K562 (cell line): ENCODE measurements around the gene SIMC1. TPM values are rescaled to one million over a fixed set of nuclear protein-coding genes. Genes with fewer than 3 reads are reported as not detected.
A peak's percentile ranks its signal among the peaks of the same experiment; 100 is the strongest.

ENCODE experiments used
- BACH1 ChIP-seq: fragments of 200-800 bp; sonication (Bioruptor generic); IDR thresholded peaks from 2 replicates; pipeline ENCODE4 v1.6.1; 2016; ENCODE audit warnings: missing genetic modification characterization, missing compliant biosample characterization
- ELF2 ChIP-seq: fragments of 250-450 bp; sonication (Bioruptor Pico); IDR thresholded peaks from 2 replicates; pipeline ENCODE4 v1.5.0; 2021; ENCODE audit warnings: mild to moderate bottlenecking
- FOXA3 ChIP-seq, 2 experiments: fragments of 450-650 bp in 1 of 2; sonication (generic) in 1 of 2; formaldehyde crosslinking; IDR thresholded peaks in 1 of 2; conservative IDR thresholded peaks in 1 of 2; 2 replicates each; pipeline versions ENCODE4 v1.4.0 to v1.8.0; 2020 to 2022; ENCODE audit warnings: mild to moderate bottlenecking in 2 of 2, missing genetic modification reagents in 1 of 2
- HOXB6 ChIP-seq: fragments of 250-450 bp; sonication (Bioruptor Pico); IDR thresholded peaks from 2 replicates; pipeline ENCODE4 v1.5.1; 2022; ENCODE audit warnings: mild to moderate bottlenecking, borderline replicate concordance
- POLR2A ChIP-seq: fragments of 450-650 bp; conservative IDR thresholded peaks from 2 replicates; pipeline ENCODE4 v1.6.1; 2016
- RUNX1 ChIP-seq: sonication (generic); IDR thresholded peaks from 2 replicates; pipeline ENCODE4 v1.6.1; 2016; ENCODE audit warnings: antibody characterized with exemption, low read depth
- TCFL5 ChIP-seq: fragments of 250-450 bp; sonication (Bioruptor Pico); conservative IDR thresholded peaks from 2 replicates; pipeline ENCODE4 v1.6.1; 2021; ENCODE audit warnings: mild to moderate bottlenecking, moderate library complexity, matching md5 sums
- TEAD1 ChIP-seq, 2 experiments: fragments of 450-650 bp in 1 of 2; sonication (generic) in 1 of 2; formaldehyde crosslinking; IDR thresholded peaks; 2 replicates each; pipeline versions ENCODE4 v1.4.0 to v1.8.0; 2020 to 2022; ENCODE audit warnings: mild to moderate bottlenecking in 2 of 2, missing genetic modification reagents in 1 of 2
- ZNF212 ChIP-seq: fragments of 450-650 bp; formaldehyde crosslinking; IDR thresholded peaks from 2 replicates; pipeline ENCODE4 v1.4.0; 2020; ENCODE audit warnings: mild to moderate bottlenecking
- ZNF354B ChIP-seq: fragments of 250-450 bp; sonication (Bioruptor Pico); IDR thresholded peaks from 2 replicates; pipeline ENCODE4 v1.4.0; 2020
- ZNF77 ChIP-seq: fragments of 250-450 bp; sonication (Bioruptor Pico); IDR thresholded peaks from 2 replicates; pipeline ENCODE4 v1.5.0; 2020
- ZZZ3 ChIP-seq: fragments of 450-650 bp; IDR thresholded peaks from 2 replicates; pipeline ENCODE4 v1.6.1; 2016; ENCODE audit warnings: antibody characterized with exemption, mild to moderate bottlenecking, moderate library complexity
- polyA plus RNA-seq, 8 experiments: library from polyadenylated mRNA; depleted of rRNA in 4 of 8; stranded (reverse) in 5 of 8; unstranded in 3 of 8; fragments of >200 nt; fragmentation: Nextera tagmentation in 2 of 8; fragmentation: Illumina TruSeq in 1 of 8; extraction: Ambion mirVana in 2 of 8; extraction: Trizol in 1 of 8; gene quantifications; 2 replicates each; pipeline versions ENCODE4 v1.2.1 to v1.2.3, GENCODE V29; 2011 to 2014; ENCODE audit warnings: inconsistent platforms in 1 of 8, missing spikeins in 1 of 8
- total RNA-seq, 7 experiments: library from RNA; depleted of rRNA in 6 of 7; stranded (reverse); fragments of >200 nt in 6 of 7; fragmentation: Illumina TruSeq in 2 of 7; extraction: Trizol in 2 of 7; gene quantifications; 2 replicates each; pipeline versions ENCODE4 v1.2.1 to v1.2.3, GENCODE V29; 2011 to 2021; ENCODE audit warnings: low replicate concordance in 1 of 7
- TF ChIP-seq, protein P1 (sequence below): fragments of 200-400 bp; formaldehyde crosslinking; IDR thresholded peaks from 2 replicates; pipeline ENCODE4 v1.6.1; 2017; ENCODE audit warnings: mild to moderate bottlenecking, low read depth, low read length, moderate library complexity
- TF ChIP-seq, protein P2 (sequence below): sonication (generic); formaldehyde crosslinking; IDR thresholded peaks from 2 replicates; pipeline ENCODE4 v1.9.0; 2022; ENCODE audit warnings: mild to moderate bottlenecking, missing genetic modification reagents
- TF ChIP-seq, protein P3 (sequence below): fragments of 450-650 bp; formaldehyde crosslinking; IDR thresholded peaks from 2 replicates; pipeline ENCODE4 v1.4.0; 2020; ENCODE audit warnings: mild to moderate bottlenecking, moderate library complexity
- TF ChIP-seq, protein P4 (sequence below), 2 experiments: IDR thresholded peaks; 2 replicates each; pipeline ENCODE4 v1.6.1; 2011; ENCODE audit warnings: borderline replicate concordance in 1 of 2, control low read depth in 1 of 2, low read depth in 1 of 2, low read length in 1 of 2, mild to moderate bottlenecking in 1 of 2, mixed read lengths in 1 of 2, moderate library complexity in 1 of 2; ENCODE audit not compliant: insufficient read depth in 1 of 2, insufficient read length in 1 of 2, poor library complexity in 1 of 2, severe bottlenecking in 1 of 2; ENCODE audit errors: extremely low read depth in 1 of 2
- TF ChIP-seq, protein P5 (sequence below), 2 experiments: IDR thresholded peaks in 1 of 2; conservative IDR thresholded peaks in 1 of 2; 2 replicates each; pipeline ENCODE4 v1.6.1; 2016; ENCODE audit warnings: low read depth in 2 of 2, mild to moderate bottlenecking in 1 of 2, missing compliant biosample characterization in 1 of 2, missing genetic modification characterization in 1 of 2, moderate library complexity in 1 of 2
- TF ChIP-seq, protein P6 (sequence below): fragments of 450-650 bp; IDR thresholded peaks from 2 replicates; pipeline ENCODE4 v1.6.1; 2016; ENCODE audit warnings: low read depth, mild to moderate bottlenecking, moderate library complexity

SIMC1 gene
- total and polyA plus RNA-seq, 9 of the 15 experiments (the other 6 are each of a cell fraction or from before 2014, with no cell fraction given) = 7.2 to 36.3 (median 14.7) TPM

DNA sequence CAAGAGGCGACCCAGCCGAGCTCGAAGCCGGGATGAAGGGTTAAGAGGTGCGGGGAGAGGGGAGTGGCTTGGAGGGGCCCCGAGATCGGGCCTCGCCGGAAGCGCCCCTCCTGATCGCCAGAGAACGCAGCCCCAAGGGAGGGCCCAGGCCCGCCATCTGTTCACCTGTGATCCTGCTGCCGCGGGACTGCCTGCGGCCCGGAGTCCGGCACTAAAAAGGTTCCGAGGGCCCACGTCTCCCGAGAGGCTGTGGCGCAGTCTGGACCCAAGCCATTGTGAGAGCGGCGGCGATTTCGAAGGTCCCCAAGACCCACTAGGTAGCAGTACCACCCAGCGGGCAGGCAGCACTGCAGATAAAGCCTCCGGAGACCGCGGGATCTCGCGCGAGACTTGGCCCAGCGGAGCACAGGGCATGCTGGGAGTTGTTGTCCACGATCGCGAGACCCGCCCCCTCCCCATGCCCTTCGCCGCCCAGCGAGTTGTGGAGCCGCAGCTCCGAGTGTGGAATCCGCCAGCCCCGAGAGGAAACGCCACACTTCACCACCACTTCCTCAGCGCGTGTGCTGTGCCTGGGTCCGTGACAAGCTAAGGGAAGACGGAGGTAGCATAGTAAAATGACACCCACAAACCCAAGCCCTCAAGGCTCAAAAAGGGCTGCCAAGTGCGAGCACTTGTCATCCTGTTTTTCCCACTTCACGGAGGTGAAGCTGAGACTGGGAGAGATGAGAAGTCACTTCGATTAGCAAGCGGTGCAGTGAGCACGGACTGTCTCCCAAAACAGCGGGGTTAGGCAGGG, 123.4 kb downstream of the SIMC1 start, which contains the start of gene KIAA1191 (continued):
- TF ChIP-seq, protein P1, sequence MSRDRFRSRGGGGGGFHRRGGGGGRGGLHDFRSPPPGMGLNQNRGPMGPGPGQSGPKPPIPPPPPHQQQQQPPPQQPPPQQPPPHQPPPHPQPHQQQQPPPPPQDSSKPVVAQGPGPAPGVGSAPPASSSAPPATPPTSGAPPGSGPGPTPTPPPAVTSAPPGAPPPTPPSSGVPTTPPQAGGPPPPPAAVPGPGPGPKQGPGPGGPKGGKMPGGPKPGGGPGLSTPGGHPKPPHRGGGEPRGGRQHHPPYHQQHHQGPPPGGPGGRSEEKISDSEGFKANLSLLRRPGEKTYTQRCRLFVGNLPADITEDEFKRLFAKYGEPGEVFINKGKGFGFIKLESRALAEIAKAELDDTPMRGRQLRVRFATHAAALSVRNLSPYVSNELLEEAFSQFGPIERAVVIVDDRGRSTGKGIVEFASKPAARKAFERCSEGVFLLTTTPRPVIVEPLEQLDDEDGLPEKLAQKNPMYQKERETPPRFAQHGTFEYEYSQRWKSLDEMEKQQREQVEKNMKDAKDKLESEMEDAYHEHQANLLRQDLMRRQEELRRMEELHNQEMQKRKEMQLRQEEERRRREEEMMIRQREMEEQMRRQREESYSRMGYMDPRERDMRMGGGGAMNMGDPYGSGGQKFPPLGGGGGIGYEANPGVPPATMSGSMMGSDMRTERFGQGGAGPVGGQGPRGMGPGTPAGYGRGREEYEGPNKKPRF = no peak
- TF ChIP-seq POLR2A (peak; percentile 95), ZNF354B (CRISPR knock-in tag) (no peak), RUNX1 (no peak), ZZZ3 (no peak), HOXB6 (CRISPR knock-in tag) (no peak), TEAD1 (CRISPR knock-in tag; IDR thresholded peaks at IDR 0.05) (peak in 1 of 2 experiments; percentile 75; a peak in 1 of 4 replicates), BACH1 (tag) (no peak), ZNF212 (CRISPR knock-in tag) (no peak), TCFL5 (CRISPR knock-in tag) (no peak), ELF2 (CRISPR knock-in tag) (no peak), ZNF77 (no peak), FOXA3 (CRISPR knock-in tag; conservative IDR thresholded peaks at IDR 0.05 in 1 of 2, IDR thresholded peaks at IDR 0.05 in 1 of 2) (0 out of 4 replicates have a peak, but pooled peaks of 1 of the 2 experiments have one; percentile 62)
- TF ChIP-seq, protein P2, sequence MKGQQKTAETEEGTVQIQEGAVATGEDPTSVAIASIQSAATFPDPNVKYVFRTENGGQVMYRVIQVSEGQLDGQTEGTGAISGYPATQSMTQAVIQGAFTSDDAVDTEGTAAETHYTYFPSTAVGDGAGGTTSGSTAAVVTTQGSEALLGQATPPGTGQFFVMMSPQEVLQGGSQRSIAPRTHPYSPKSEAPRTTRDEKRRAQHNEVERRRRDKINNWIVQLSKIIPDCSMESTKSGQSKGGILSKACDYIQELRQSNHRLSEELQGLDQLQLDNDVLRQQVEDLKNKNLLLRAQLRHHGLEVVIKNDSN (CRISPR knock-in tag) = no peak
- TF ChIP-seq, protein P3, sequence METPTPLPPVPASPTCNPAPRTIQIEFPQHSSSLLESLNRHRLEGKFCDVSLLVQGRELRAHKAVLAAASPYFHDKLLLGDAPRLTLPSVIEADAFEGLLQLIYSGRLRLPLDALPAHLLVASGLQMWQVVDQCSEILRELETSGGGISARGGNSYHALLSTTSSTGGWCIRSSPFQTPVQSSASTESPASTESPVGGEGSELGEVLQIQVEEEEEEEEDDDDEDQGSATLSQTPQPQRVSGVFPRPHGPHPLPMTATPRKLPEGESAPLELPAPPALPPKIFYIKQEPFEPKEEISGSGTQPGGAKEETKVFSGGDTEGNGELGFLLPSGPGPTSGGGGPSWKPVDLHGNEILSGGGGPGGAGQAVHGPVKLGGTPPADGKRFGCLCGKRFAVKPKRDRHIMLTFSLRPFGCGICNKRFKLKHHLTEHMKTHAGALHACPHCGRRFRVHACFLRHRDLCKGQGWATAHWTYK (CRISPR knock-in tag) = no peak; the same call in 1 of the 2 replicates
- TF ChIP-seq, protein P4, sequence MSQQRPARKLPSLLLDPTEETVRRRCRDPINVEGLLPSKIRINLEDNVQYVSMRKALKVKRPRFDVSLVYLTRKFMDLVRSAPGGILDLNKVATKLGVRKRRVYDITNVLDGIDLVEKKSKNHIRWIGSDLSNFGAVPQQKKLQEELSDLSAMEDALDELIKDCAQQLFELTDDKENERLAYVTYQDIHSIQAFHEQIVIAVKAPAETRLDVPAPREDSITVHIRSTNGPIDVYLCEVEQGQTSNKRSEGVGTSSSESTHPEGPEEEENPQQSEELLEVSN (IDR thresholded peaks at IDR 0.05; ENCODE audit: borderline replicate concordance in 1 of 2, extremely low read depth in 1 of 2, insufficient read depth in 1 of 2, insufficient read length in 1 of 2, low read depth in 1 of 2, low read length in 1 of 2, poor library complexity in 1 of 2, severe bottlenecking in 1 of 2) = peak in 1 of 2 experiments; percentile 8
- TF ChIP-seq, protein P5, sequence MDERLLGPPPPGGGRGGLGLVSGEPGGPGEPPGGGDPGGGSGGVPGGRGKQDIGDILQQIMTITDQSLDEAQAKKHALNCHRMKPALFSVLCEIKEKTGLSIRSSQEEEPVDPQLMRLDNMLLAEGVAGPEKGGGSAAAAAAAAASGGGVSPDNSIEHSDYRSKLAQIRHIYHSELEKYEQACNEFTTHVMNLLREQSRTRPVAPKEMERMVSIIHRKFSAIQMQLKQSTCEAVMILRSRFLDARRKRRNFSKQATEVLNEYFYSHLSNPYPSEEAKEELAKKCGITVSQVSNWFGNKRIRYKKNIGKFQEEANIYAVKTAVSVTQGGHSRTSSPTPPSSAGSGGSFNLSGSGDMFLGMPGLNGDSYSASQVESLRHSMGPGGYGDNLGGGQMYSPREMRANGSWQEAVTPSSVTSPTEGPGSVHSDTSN (CRISPR knock-in tag; IDR thresholded peaks at IDR 0.05; ENCODE audit: low read depth) = no peak
- TF ChIP-seq, protein P5 (tag; conservative IDR thresholded peaks at IDR 0.05; ENCODE audit: low read depth) = no peak
- TF ChIP-seq, protein P6, sequence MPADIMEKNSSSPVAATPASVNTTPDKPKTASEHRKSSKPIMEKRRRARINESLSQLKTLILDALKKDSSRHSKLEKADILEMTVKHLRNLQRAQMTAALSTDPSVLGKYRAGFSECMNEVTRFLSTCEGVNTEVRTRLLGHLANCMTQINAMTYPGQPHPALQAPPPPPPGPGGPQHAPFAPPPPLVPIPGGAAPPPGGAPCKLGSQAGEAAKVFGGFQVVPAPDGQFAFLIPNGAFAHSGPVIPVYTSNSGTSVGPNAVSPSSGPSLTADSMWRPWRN = no peak
